GM18870 (cell line): ENCODE results near the gene BMP6.

ENCODE experiments used
- ATAC-seq: cut with Tn5 transposase; IDR thresholded peaks from one replicate; pipeline ENCODE4 v1.9.1; 2021; ENCODE audit warnings: moderate library complexity; ENCODE audit not compliant: unreplicated experiment

BMP6 gene

DNA sequence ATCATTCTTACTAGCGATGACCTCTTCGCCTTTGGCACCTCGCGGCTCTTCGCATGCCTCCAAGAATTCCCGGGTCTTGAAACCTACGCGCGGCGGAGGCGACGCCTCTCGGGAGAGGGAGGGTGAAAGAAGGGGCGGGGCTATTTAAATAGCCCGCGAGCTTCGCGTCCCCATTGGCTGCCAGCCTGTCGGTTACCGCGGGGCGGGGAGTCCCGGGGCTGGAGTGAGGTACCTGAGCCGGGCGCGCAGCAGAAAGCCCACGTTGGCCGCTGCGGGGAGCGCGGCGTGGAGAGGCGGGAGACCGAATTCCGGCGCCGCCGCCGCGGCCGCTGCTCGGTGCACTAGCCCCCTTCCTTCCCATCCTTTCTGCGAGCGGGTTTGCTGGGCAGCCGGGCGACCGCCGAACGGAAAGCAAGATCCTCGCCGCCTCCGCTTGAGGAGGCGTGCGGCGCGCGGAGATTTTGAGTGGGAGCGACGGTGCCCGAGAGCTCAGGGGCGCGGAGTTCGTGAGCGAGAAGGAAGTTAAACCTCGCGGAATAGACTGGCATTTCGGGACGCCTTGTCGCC lies at the start of gene BMP6:
Gene BMP6, plus strand, starts transcription at position 251 of the 567 bp plus-strand sequence. CDS start 857 bp downstream, outside the sequence.
- peak; percentile 63 for ATAC-seq

DNA sequence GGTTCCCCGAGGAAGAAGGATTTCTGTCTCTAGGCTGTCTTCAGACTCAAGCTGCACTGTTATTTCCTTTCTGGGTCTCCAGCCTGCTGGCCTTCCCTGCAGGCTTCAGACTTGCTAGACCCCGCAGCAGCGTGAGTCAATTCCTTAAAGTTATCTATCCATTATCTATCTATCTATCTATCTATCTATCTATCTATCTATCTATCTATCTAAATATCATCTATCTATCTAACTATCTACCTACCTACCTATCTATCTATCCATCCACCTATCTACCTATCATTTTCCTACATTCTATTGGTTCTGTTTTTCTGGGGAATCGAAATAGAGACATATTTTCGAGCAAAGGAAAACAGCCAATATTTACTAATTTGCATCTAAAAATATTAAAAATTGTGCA lies 48.7 kb upstream of the BMP6 start:
- ATAC-seq = no peak

GRCh38 chr6:7680393-7681075 lies 45.4 kb upstream of the BMP6 start:
- ATAC-seq = no peak

GRCh38 chr6:7681449-7681848 lies 44.5 kb upstream of the BMP6 start:
- ATAC-seq = no peak

DNA sequence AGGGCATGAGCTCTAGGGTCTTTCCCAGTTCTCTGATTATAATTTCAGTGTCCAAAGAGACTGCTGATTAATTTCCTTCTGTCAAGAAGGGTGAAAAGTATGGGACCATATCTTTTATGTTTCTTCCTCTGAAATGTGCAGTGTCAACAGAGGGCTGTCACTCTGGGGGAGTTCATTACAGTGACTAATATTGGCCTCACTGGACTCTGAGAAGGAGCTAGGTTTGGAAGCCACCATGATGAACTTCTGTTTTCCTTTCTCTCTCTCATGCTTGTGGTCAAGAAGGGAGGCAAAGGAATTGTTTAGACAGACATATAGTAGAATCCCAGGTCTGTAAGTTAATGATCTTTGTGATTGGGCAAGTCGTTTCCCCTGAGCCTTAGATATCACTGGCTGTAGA lies 41.8 kb upstream of the BMP6 start:
- ATAC-seq = no peak

- ATAC-seq = no peak
Measured at GRCh38 chr6:7684843-7685242, 41.1 kb upstream of the BMP6 start.

- ATAC-seq = no peak
Measured at GRCh38 chr6:7685276-7685675, 40.6 kb upstream of the BMP6 start.

GRCh38 chr6:7687145-7688111 lies 38.5 kb upstream of the BMP6 start:
- no peak for ATAC-seq

DNA sequence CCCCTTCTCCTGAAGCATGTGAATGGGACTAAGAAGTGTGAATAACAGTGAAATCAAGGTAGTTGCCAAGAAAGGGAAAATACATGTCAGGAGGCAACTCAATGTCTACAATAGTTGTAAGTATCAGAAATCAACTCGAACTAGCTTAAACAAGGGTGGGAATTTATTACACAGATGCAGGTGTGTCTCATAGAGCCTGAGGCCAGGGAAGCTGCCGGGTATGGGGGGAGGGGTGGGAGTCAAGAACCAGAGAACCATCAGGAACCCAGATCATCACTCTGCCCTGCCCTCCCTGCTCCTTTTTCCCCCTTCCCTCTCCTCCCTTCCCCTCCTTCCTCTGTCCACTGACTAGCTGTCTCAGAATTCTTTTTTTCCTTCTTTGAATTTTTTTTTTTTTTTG lies 34.9 kb upstream of the BMP6 start:
- no peak for ATAC-seq

DNA sequence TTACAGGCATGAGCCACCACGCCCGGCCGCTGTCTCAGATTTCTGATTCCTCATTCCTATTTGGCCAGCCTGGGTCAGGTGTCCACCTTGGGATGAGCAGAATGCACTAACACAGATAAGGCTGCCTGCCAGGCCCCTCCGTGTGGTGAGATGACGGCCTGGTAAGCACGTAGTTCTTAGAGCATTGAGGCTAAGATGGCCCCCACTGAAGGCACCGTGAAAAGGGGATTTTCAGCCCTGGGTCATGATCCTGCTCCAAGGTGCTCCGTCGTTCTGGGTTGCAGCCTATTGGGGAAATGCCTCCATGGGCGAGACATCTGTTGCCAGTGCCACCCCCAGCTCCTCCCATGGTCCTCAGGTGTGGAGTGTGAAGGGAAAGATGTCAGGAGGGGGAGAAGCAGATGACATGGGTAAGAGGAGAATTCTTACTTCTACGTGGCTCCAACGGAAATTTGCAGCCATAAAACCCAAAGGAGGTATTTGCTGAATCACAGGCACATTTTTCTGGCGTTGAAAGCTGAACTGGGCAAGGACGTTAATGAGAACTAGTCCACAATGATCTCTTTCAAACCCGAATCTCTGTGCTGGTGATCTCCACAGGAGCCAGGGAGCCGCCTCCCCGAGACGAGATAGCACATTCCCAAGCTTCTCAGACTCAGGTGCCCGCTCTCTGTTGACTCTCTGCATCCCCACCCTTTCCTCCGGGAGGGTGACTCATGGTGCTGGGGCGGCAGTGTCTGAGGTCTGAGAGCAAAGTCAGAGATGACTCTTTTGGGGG lies 34.0 kb upstream of the BMP6 start:
- no peak for ATAC-seq

- ATAC-seq = no peak
Measured at GRCh38 chr6:7692453-7692784, 33.5 kb upstream of the BMP6 start.

- no peak for ATAC-seq
Measured at GRCh38 chr6:7693827-7694226, 32.1 kb upstream of the BMP6 start.

DNA sequence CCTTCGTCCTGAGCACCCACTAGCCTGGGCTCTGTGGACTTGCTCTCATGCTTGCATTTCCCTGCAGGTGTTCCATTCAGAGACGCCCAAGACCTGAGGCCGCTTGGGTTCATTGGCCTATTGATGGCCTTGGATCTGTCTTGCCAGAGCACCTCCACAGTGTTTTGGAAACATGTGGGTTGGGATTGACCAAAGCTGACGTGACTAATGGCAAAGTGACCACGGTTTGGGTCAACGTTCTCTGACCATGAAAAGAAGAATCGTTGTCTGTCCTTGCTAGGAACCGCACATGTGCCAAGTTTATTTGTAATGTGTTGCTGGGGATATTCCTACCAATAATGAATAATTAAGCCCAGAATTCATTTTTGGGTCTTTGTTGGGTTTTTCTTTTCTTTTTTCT lies 29.8 kb upstream of the BMP6 start:
- ATAC-seq = no peak

DNA sequence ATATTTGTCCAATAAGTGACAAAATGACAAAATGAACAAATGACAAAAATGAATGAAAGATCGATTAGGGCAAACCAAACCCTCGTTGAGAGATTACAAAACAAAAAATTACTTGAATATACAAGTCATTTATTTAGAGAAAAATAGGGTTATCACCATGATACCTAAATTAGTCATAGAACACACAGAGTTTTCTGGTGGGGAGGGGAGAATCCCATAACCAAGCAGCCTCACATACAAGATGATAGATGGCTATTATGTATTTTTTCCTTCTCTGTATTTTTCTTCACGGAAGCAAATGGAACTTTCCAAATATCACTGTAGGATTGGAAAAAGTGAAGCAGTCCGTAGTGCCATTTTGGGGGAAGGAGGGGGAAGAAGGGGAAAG lies 28.5 kb upstream of the BMP6 start:
- no peak for ATAC-seq

GRCh38 chr6:7697820-7698623 lies 27.9 kb upstream of the BMP6 start:
- ATAC-seq = no peak

DNA sequence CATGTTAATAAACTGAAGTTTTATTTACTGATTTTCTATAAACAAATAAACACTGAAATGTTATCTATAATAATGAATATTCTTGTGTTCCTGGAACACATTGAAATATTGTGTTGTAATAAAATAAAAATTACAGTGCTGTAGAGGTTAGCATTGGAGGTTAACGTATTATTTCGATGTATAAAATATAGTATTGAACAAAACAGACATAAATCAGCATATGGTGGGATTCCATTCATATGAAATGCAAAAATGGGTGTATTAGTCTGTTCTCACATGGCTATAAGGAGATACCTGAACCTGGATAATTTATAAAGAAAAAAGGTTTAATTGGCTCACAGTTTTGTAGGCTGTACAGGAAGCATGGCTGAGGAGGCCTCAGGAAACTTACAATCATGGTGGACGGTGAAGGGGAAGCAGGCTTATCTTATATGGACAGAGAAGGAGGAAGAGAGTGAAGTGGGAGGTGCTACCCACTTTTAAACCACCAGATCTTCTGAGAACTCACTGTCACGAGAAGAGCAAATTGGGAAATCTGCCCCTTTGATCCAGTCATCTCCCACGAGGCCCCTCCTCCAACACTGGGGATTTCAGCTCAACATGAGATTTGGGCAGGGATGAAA lies 24.6 kb upstream of the BMP6 start:
- ATAC-seq = no peak

- ATAC-seq = no peak
Measured at GRCh38 chr6:7703148-7703680, 22.7 kb upstream of the BMP6 start.

- no peak for ATAC-seq
Measured at GRCh38 chr6:7705483-7705882, 20.4 kb upstream of the BMP6 start.

- ATAC-seq = no peak
Measured at GRCh38 chr6:7706269-7706668, 19.6 kb upstream of the BMP6 start.

GRCh38 chr6:7707787-7708186 lies 18.1 kb upstream of the BMP6 start:
- no peak for ATAC-seq
